Endothelial cell (in vitro differentiated cells): ENCODE data around the gene HDAC5. TPM values are rescaled to one million over a fixed set of nuclear protein-coding genes. Genes with fewer than 3 reads are reported as not detected.

Experiments
- DNase-seq: peaks from one replicate; pipeline ENCODE4 v3.0.0; 2021; ENCODE audit warnings: low spot score
- H3K27ac Mint-ChIP-seq: one replicate; pipeline ENCODE4 v1.8.0; 2021; ENCODE audit warnings: mixed read lengths, inconsistent platforms; ENCODE audit not compliant: unreplicated experiment
- H3K27me3 Mint-ChIP-seq: one replicate; pipeline ENCODE4 v1.8.0; 2021; ENCODE audit warnings: mild to moderate bottlenecking, moderate library complexity, mixed read lengths, inconsistent platforms; ENCODE audit not compliant: unreplicated experiment
- H3K36me3 Mint-ChIP-seq: one replicate; pipeline ENCODE4 v1.8.0; 2021; ENCODE audit warnings: mild to moderate bottlenecking, low read depth, mixed read lengths, inconsistent platforms; ENCODE audit not compliant: unreplicated experiment
- H3K4me1 Mint-ChIP-seq: one replicate; pipeline ENCODE4 v1.8.0; 2021; ENCODE audit warnings: mild to moderate bottlenecking, mixed read lengths, inconsistent platforms; ENCODE audit not compliant: unreplicated experiment
- H3K4me3 Mint-ChIP-seq: one replicate; pipeline ENCODE4 v1.8.0; 2021; ENCODE audit warnings: mild to moderate bottlenecking, mixed read lengths, inconsistent platforms; ENCODE audit not compliant: unreplicated experiment
- H3K9me3 Mint-ChIP-seq: one replicate; pipeline ENCODE4 v1.8.0; 2021; ENCODE audit warnings: mixed read lengths, inconsistent platforms; ENCODE audit not compliant: unreplicated experiment
- CTCF ChIP-seq: fragments of 200-600 bp; sonication (generic); IDR thresholded peaks from one replicate; pipeline ENCODE4 v1.5.0; 2021; ENCODE audit warnings: antibody characterized with exemption; ENCODE audit not compliant: unreplicated experiment
- total RNA-seq: library from RNA; stranded (reverse); fragmentation: NEBNext Ultra II Directional; extraction: Animal tissue kit (Norgen Biotek cat#: 25700); gene quantifications from one replicate; pipeline ENCODE4 v1.2.1, GENCODE V29; 2021; ENCODE audit not compliant: unreplicated experiment

The HDAC5 gene
- total RNA-seq, 1 donor from 2014 or later: 51.4 TPM

- Mint-ChIP-seq H3K36me3 (no peaks in the 10 kb centered on the region), H3K9me3 (no peaks in the 10 kb centered on the region), H3K27me3 (peaks cover 15% of the 10 kb centered on the region), H3K4me1 (peaks cover 59% of the 10 kb centered on the region), H3K4me3 (no peak overlapping the region), H3K27ac (no peak overlapping the region)
- no peak for DNase-seq
- no peak for TF ChIP-seq CTCF
Measured at GRCh38 chr17:44112284-44113280, 10.9 kb downstream of the HDAC5 start.

GRCh38 chr17:44111777-44112176 is 11.7 kb downstream of the HDAC5 start:
- H3K4me1 Mint-ChIP-seq: peaks cover 55% of the 10 kb centered on the region
- no peak for DNase-seq
- no peak overlapping the region for H3K27ac Mint-ChIP-seq
- peaks cover 16% of the 10 kb centered on the region for H3K27me3 Mint-ChIP-seq
- H3K4me3 Mint-ChIP-seq: no peak overlapping the region
- TF ChIP-seq CTCF: no peak
- no peaks in the 10 kb centered on the region for H3K36me3 Mint-ChIP-seq
- no peaks in the 10 kb centered on the region for H3K9me3 Mint-ChIP-seq

GRCh38 chr17:44110823-44111633 is 12.4 kb downstream of the HDAC5 start:
- no peak overlapping the region for H3K27ac Mint-ChIP-seq
- H3K4me3 Mint-ChIP-seq: no peak overlapping the region

DNA sequence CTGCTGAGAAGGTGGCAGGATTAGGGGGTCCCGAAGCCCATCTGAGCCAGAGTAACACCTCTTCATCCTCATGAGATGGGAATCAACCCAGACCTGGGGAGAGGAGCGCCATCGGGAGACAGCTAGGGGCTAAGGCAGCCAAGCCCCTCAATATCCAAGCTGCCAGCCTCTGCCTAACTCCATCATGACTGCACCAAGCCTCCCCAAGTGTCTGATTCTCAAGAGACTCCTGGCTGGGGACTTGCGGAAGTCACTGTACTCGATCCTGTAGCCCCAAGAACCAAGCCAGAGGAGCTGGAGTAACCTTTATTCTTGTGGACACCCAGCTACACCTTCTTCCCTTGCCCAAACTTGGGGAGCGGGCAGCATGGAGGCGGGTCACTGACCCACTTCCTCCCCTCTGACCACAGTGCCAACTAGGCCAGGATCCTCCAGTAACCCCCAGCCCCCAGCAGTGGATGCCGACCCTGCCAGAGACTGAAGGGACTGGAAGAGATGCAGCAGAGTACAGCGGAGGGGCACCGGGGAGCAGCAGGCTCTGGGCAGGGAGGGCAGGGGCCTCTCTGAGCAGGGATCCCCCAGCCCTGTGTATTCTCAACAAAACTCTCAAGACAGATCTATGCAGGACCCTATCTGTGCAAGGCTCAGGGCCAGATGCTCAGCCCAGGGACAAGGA is 13.3 kb downstream of the HDAC5 start:
- DNase-seq: no peak
- TF ChIP-seq CTCF: no peak
- H3K27ac Mint-ChIP-seq: no peak overlapping the region
- no peak overlapping the region for H3K4me3 Mint-ChIP-seq
- no peaks in the 10 kb centered on the region for H3K9me3 Mint-ChIP-seq
- H3K4me1 Mint-ChIP-seq: peaks cover 47% of the 10 kb centered on the region
- H3K36me3 Mint-ChIP-seq: no peaks in the 10 kb centered on the region
- peaks cover 14% of the 10 kb centered on the region for H3K27me3 Mint-ChIP-seq

More at GRCh38 chr17:44110823-44111633, 12.4 kb downstream of the HDAC5 start:
- H3K27me3 Mint-ChIP-seq: peaks cover 16% of the 10 kb centered on the region
- peak; percentile 42 for DNase-seq
- H3K4me1 Mint-ChIP-seq: peaks cover 49% of the 10 kb centered on the region
- no peaks in the 10 kb centered on the region for H3K36me3 Mint-ChIP-seq
- H3K9me3 Mint-ChIP-seq: no peaks in the 10 kb centered on the region
- TF ChIP-seq CTCF: no peak
